ENCODE measurements around the gene WDFY1. TPM values are rescaled to one million over a fixed set of nuclear protein-coding genes. Genes with fewer than 3 reads are reported as not detected.

WDFY1 gene
- total and polyA plus RNA-seq, 3 experiments from 2014 or later, result 16.0 to 28.5 (median 18.1) TPM

DNA sequence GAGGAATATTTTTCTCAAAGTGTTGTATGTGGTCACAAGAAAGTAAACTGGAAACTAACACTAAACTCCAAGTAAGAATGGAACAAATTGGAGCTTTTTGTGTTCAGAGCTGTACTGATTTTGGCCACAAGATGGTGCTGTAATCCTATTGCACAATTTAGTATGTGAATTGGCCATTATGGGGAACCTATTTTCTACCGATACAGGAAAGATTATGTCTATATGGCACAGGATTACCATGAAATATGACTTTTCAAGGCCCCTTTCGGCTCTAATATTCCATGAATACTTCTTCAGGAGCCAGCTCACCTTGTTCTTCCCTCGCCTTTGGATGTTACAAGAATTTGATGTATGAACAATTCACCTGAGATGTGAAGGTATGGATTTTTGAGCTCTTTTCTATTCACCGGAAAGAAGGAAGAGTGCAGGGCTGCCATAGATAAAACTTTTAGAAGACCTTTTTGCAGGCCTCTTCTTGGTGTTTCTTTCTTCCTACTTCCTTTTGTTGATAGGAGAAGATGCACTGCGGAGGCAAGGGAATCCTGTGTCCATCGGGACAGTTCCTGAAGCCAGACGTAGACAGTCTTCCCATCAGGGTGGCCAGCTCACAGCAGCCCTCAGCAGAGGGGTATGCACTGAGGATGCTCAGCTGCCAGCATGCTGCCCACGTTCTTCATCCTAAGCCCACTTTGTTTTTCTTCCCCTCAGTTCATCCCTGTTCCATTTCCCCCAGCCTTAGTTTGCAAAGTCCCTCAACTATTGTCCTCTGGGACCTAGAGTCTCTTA is 25.4 kb upstream of the WDFY1 start:
- CTCF ChIA-PET, result interaction anchor here (0.9 to 5.1 kb wide), 18 partner anchors 10 to 399 kb away, joined by 3 to 40 read pairs (median 4); partner anchors contain the start of gene MRPL44
- H3K9me3 Mint-ChIP-seq, result no peaks in the 10 kb centered on the region
- no peaks in the 10 kb centered on the region for H3K27me3 ChIP-seq (ENCODE audit: insufficient read depth, low read length, poor library complexity, severe bottlenecking)

DNA sequence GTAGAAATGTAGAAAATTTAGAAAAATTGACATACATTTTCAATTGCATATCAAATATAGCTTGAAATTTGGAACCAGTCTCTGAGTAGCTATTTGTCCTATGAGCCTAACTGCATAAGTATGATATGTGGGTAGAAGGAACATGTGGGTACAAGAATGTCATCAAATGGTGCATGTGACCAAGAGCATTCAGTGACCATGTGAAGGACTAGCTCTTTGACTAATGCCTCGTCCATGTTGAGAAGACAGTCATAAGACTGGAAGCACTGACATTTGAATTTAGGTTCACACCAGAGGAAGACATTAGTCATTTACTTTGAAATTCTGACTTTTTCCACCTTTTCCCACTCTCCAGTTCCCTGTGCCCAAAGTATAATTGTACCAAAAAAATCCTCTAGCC is 24.7 kb upstream of the WDFY1 start:
- H3K9me3 Mint-ChIP-seq, result no peaks in the 10 kb centered on the region
- no peak overlapping the region for H3K27ac Mint-ChIP-seq
- H3K4me1 ChIP-seq (ENCODE audit: insufficient read depth, low read length), result no peaks in the 10 kb centered on the region
- peaks cover 11% of the 10 kb centered on the region for H3K36me3 ChIP-seq (ENCODE audit: insufficient read depth, low read length)
- no peaks in the 10 kb centered on the region for H3K27me3 Mint-ChIP-seq
- peaks cover 4 to 28% (median 11%) of the 10 kb centered on the region in 3 donors for H3K36me3 Mint-ChIP-seq
- no peaks in the 10 kb centered on the region for H3K27me3 ChIP-seq (ENCODE audit: insufficient read depth, low read length, poor library complexity, severe bottlenecking)
- POLR2A ChIA-PET, result interaction anchor here (1.4 kb wide), 1 partner anchor 10 kb away, joined by 3 read pairs; no protein-coding TSS in a partner anchor
- no peaks in the 10 kb centered on the region for H3K9me3 ChIP-seq (ENCODE audit: low read length)
- CTCF ChIA-PET, result interaction anchor here (1.0 to 5.1 kb wide), 16 partner anchors 9 to 399 kb away, joined by 3 to 40 read pairs (median 4); partner anchors contain the start of gene MRPL44
- H3K4me3 Mint-ChIP-seq, result no peak overlapping the region
- DNase-seq, result no peak
- H3K4me3 ChIP-seq (ENCODE audit: low read length), result no peak overlapping the region
- H3K27ac ChIP-seq (ENCODE audit: low read depth, low read length), result no peak overlapping the region
- peaks cover 3 to 16% (median 8%) of the 10 kb centered on the region in 3 donors for H3K4me1 Mint-ChIP-seq

More for the DNA sequence above, 25.4 kb upstream of the WDFY1 start:
- Mint-ChIP-seq H3K4me1 (peaks cover 3 to 16% (median 5%) of the 10 kb centered on the region in 3 donors), H3K27me3 (no peaks in the 10 kb centered on the region), H3K36me3 (peaks cover 4 to 24% (median 11%) of the 10 kb centered on the region in 3 donors), H3K27ac (peak overlapping the region in 1 of 8 donors; percentile 64), H3K4me3 (no peak overlapping the region)
- Histone ChIP-seq H3K27ac (ENCODE audit: low read depth, low read length) (no peak overlapping the region), H3K36me3 (ENCODE audit: insufficient read depth, low read length) (peaks cover 9% of the 10 kb centered on the region), H3K9me3 (ENCODE audit: low read length) (no peaks in the 10 kb centered on the region), H3K4me1 (ENCODE audit: insufficient read depth, low read length) (no peaks in the 10 kb centered on the region), H3K4me3 (ENCODE audit: low read length) (no peak overlapping the region)
- peak; percentile 26 to 54 (median 35) for DNase-seq
- POLR2A ChIA-PET, result interaction anchor here (1.4 kb wide), 1 partner anchor 11 kb away, joined by 3 read pairs; no protein-coding TSS in a partner anchor

DNA sequence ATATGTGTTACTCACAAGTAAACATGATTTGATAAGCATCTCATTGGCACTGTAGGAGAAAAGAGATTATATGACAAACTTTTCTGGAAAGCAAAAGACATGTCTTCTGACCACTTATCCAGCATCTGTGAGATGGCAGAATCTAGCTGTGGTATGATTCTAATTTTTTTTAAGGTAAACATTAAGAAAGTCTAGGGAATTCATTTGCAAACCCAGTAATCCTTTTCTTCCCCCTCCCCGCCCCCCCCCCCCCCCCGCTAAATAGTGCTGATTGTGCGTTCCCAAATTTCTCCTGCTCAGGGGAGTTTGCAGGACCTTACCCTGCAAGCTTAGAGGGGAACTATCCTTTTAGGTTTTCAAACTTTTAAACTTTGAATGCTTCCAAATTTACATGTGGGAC is 24.2 kb upstream of the WDFY1 start:
- Mint-ChIP-seq H3K36me3 (peaks cover 4 to 33% (median 11%) of the 10 kb centered on the region in 3 donors), H3K4me1 (peaks cover 3 to 21% (median 11%) of the 10 kb centered on the region in 3 donors)
- POLR2A ChIA-PET, result interaction anchor here (1.4 kb wide), 1 partner anchor 10 kb away, joined by 3 read pairs; no protein-coding TSS in a partner anchor

DNA sequence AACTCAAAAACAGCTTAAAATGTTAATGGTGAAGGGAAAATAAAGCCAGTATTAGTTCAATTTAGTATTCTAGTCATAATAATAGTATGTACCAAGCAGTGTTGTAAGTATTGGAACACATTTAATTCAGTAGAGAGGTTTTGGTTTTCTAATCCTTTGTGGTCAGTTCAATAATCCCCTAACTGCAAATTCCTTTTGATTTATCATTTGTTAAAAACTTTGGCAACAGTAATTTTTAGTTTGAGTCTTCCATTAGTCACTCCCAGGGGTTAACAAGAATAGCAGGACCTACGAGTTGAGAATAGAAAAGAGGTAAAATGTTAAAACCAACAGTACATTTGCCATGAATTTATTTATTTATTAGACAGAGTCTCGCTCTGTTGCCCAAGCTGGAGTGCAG is 22.8 kb upstream of the WDFY1 start:
- Histone ChIP-seq H3K4me3 (ENCODE audit: low read length) (no peak overlapping the region), H3K27me3 (ENCODE audit: insufficient read depth, low read length, poor library complexity, severe bottlenecking) (no peaks in the 10 kb centered on the region), H3K9me3 (ENCODE audit: low read length) (no peaks in the 10 kb centered on the region), H3K4me1 (ENCODE audit: insufficient read depth, low read length) (peaks cover 3% of the 10 kb centered on the region), H3K27ac (ENCODE audit: low read depth, low read length) (no peak overlapping the region), H3K36me3 (ENCODE audit: insufficient read depth, low read length) (peaks cover 18% of the 10 kb centered on the region)
- peaks cover 4 to 40% (median 11%) of the 10 kb centered on the region in 3 donors for H3K36me3 Mint-ChIP-seq
- no peak for DNase-seq
- no peaks in the 10 kb centered on the region for H3K27me3 Mint-ChIP-seq
- ChIA-PET CTCF (interaction anchor here (3.8 to 5.1 kb wide), 2 partner anchors 26 to 316 kb away, joined by 18 to 40 read pairs; no protein-coding TSS in a partner anchor), POLR2A (no interaction called here)
- peaks cover 8 to 32% (median 23%) of the 10 kb centered on the region in 3 donors for H3K4me1 Mint-ChIP-seq
- no peak overlapping the region for H3K27ac Mint-ChIP-seq
- no peak overlapping the region for H3K4me3 Mint-ChIP-seq
- H3K9me3 Mint-ChIP-seq, result no peaks in the 10 kb centered on the region

More for the DNA sequence above, 24.2 kb upstream of the WDFY1 start:
- H3K36me3 ChIP-seq (ENCODE audit: insufficient read depth, low read length), result peaks cover 11% of the 10 kb centered on the region
- H3K27me3 ChIP-seq (ENCODE audit: insufficient read depth, low read length, poor library complexity, severe bottlenecking), result no peaks in the 10 kb centered on the region
- no peak overlapping the region for H3K4me3 ChIP-seq (ENCODE audit: low read length)
- no peaks in the 10 kb centered on the region for H3K9me3 Mint-ChIP-seq
- DNase-seq, result no peak
- H3K9me3 ChIP-seq (ENCODE audit: low read length), result no peaks in the 10 kb centered on the region
- no peak overlapping the region for H3K27ac Mint-ChIP-seq
- no peaks in the 10 kb centered on the region for H3K27me3 Mint-ChIP-seq
- no peak overlapping the region for H3K4me3 Mint-ChIP-seq
- H3K4me1 ChIP-seq (ENCODE audit: insufficient read depth, low read length), result no peaks in the 10 kb centered on the region
- CTCF ChIA-PET, result interaction anchor here (1.0 to 5.1 kb wide), 8 partner anchors 12 to 400 kb away, joined by 3 to 40 read pairs (median 6); partner anchors contain the start of gene MRPL44
- H3K27ac ChIP-seq (ENCODE audit: low read depth, low read length), result no peak overlapping the region

DNA sequence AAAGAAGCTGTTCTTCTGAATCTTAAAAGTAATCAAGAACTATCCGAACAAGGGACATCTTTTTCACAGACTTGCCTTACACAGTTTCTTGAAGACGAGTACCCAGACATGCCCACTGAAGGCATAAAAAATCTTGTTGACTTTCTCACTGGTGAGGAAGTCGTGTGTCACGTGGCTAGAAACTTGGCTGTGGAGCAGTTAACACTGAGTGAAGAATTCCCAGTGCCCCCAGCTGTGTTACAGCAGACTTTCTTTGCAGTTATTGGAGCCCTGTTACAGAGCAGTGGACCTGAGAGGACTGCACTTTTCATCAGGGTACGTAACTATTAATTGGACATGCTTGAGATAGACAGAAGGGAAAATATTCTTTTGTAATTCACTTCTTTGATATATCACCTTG is 14.6 kb upstream of the WDFY1 start:
- Mint-ChIP-seq H3K9me3 (no peaks in the 10 kb centered on the region), H3K4me1 (peaks cover 58 to 77% (median 70%) of the 10 kb centered on the region in 3 donors), H3K27ac (peak overlapping the region in 4 of 8 donors; percentile 40 to 76 (median 45)), H3K36me3 (peaks cover 0 to 53% (median 6%) of the 10 kb centered on the region in 3 donors), H3K4me3 (peak overlapping the region in 6 of 7 donors; percentile 20 to 77 (median 62)), H3K27me3 (peaks cover 0 to 6% of the 10 kb centered on the region in 2 donors)
- Histone ChIP-seq H3K4me1 (ENCODE audit: insufficient read depth, low read length) (peaks cover 56% of the 10 kb centered on the region), H3K27me3 (ENCODE audit: insufficient read depth, low read length, poor library complexity, severe bottlenecking) (no peaks in the 10 kb centered on the region), H3K4me3 (ENCODE audit: low read length) (peak overlapping the region; percentile 6), H3K27ac (ENCODE audit: low read depth, low read length) (no peak overlapping the region), H3K36me3 (ENCODE audit: insufficient read depth, low read length) (peaks cover 22% of the 10 kb centered on the region), H3K9me3 (ENCODE audit: low read length) (no peaks in the 10 kb centered on the region)
- POLR2A ChIA-PET, result interaction anchor here (1.2 kb wide), 1 partner anchor 10 kb away, joined by 3 read pairs; no protein-coding TSS in a partner anchor
- DNase-seq, result no peak
- CTCF ChIA-PET, result interaction anchor here (3.1 kb wide), 1 partner anchor 11 kb away, joined by 22 read pairs; no protein-coding TSS in a partner anchor

DNA sequence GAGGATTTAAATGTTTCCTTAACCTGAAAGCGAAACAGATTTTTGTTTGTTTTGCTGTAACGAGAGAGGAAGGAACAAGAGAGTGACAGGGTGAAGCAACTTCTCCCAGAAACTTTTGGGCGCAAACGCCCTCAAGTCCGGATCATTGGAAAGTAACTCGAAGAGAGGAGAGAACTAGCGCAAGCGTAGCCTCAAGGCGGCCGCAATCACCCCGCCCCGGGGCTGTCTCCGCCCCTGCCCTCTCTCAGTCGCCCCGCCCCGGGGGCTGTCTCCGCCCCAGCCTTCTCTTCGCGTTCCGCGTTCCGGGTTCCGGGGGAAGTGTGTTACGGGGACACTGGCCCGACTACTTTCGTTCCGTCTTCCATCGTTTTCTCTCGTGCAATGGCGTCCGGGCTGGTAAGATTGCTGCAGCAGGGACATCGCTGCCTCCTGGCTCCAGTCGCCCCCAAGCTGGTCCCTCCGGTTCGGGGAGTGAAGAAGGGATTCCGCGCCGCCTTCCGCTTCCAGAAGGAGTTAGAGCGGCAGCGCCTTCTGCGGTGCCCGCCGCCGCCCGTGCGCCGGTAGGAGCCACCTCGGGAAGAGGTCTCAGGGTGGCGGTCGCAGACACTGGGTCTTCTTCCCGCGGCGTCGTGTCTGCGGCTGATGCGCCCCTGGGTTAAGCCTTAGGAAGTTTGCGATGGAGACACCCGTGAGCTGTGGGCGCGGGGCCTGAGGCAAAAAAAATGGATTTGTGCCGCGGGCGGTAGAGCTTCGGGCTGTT is 12.1 kb upstream of the WDFY1 start, which contains the start of gene MRPL44:
TSS of gene MRPL44 (plus strand) at position 372 of the 760 bp plus-strand sequence. CDS start at position 382, 10 bp downstream.
- H3K27ac ChIP-seq (ENCODE audit: low read depth, low read length), result peak within 1 kb of the TSS; percentile 55
- no peaks in the 10 kb centered on the region for H3K27me3 ChIP-seq (ENCODE audit: insufficient read depth, low read length, poor library complexity, severe bottlenecking)
- H3K36me3 ChIP-seq (ENCODE audit: insufficient read depth, low read length), result peaks cover 15% of the 10 kb centered on the region
- CTCF ChIA-PET, result interaction anchor here (0.9 to 1.8 kb wide), 3 partner anchors 12 to 197 kb away, joined by 3 to 8 read pairs (median 6); partner anchors contain the start of gene WDFY1
- peaks cover 0 to 6% of the 10 kb centered on the region in 2 donors for H3K27me3 Mint-ChIP-seq
- peaks cover 0 to 38% (median 6%) of the 10 kb centered on the region in 3 donors for H3K36me3 Mint-ChIP-seq
- H3K27ac Mint-ChIP-seq, result peak within 1 kb of the TSS; percentile 92 to 99 (median 95)
- peak; percentile 93 to 96 (median 94) for DNase-seq
- POLR2A ChIA-PET, result interaction anchor here (1.0 to 1.8 kb wide), 5 partner anchors 12 to 1096 kb away, joined by 3 to 7 read pairs (median 4); partner anchors contain the start of gene WDFY1
- H3K9me3 Mint-ChIP-seq, result no peaks in the 10 kb centered on the region
- H3K4me3 ChIP-seq (ENCODE audit: low read length), result peak within 1 kb of the TSS; percentile 82
- H3K4me1 ChIP-seq (ENCODE audit: insufficient read depth, low read length), result peaks cover 51% of the 10 kb centered on the region
- peak within 1 kb of the TSS; percentile 94 to 99 (median 97) for H3K4me3 Mint-ChIP-seq
- H3K9me3 ChIP-seq (ENCODE audit: low read length), result no peaks in the 10 kb centered on the region
- peaks cover 51 to 62% (median 56%) of the 10 kb centered on the region in 3 donors for H3K4me1 Mint-ChIP-seq

DNA sequence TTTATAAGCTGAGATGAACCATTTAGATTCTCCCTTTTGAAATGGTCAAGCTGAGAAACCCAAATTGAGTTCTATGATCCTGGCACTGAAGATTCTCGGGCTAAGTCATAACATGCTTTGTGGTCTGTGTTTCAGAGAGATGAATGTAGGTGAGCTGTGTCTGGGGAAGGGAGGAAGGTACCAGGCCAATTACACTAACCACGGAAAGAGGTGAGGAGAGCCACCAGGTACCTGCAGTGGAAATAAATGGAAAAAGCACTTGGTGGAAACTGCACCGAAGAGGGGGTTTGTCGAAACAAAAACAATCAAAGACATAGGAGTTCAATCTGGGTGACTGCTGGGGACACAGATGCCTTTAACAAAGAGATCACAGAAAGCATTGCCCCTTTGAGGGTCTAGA is 11.2 kb upstream of the WDFY1 start:
- H3K36me3 ChIP-seq (ENCODE audit: insufficient read depth, low read length), result peaks cover 14% of the 10 kb centered on the region
- peak overlapping the region; percentile 82 for H3K4me3 ChIP-seq (ENCODE audit: low read length)
- H3K27me3 Mint-ChIP-seq, result peaks cover 0 to 6% of the 10 kb centered on the region in 2 donors
- ChIA-PET POLR2A (interaction anchor here (1.2 to 1.8 kb wide), 3 partner anchors 11 to 1095 kb away, joined by 4 to 7 read pairs (median 4); partner anchors contain the start of gene WDFY1), CTCF (no interaction called here)
- H3K27ac ChIP-seq (ENCODE audit: low read depth, low read length), result no peak overlapping the region
- H3K27ac Mint-ChIP-seq, result peak overlapping the region in 7 of 8 donors; percentile 12 to 97 (median 71)
- no peaks in the 10 kb centered on the region for H3K27me3 ChIP-seq (ENCODE audit: insufficient read depth, low read length, poor library complexity, severe bottlenecking)
- no peaks in the 10 kb centered on the region for H3K9me3 Mint-ChIP-seq
- peaks cover 41 to 52% (median 48%) of the 10 kb centered on the region in 3 donors for H3K4me1 Mint-ChIP-seq
- H3K9me3 ChIP-seq (ENCODE audit: low read length), result no peaks in the 10 kb centered on the region
- H3K4me1 ChIP-seq (ENCODE audit: insufficient read depth, low read length), result peaks cover 41% of the 10 kb centered on the region
- no peak for DNase-seq
- peaks cover 0 to 28% (median 4%) of the 10 kb centered on the region in 3 donors for H3K36me3 Mint-ChIP-seq
- peak overlapping the region; percentile 51 to 99 (median 59) for H3K4me3 Mint-ChIP-seq
